Esophagus squamous epithelium (tissue), 5 donors: ENCODE measurements around the gene DNM1L. TPM values are rescaled to one million over a fixed set of nuclear protein-coding genes. Genes with fewer than 3 reads are reported as not detected.
A peak's percentile ranks its signal among the peaks of the same experiment; 100 is the strongest.

Source experiments
- DNase-seq: peaks from one replicate; lab custom pipeline; 2025; lab: John Stamatoyannopoulos, UW
- H3K27ac ChIP-seq, 4 donors: fragments of 200-600 bp; sonication (generic); one replicate each; pipeline ENCODE4 v1.5.1; 2016 to 2019; ENCODE audit warnings: mild to moderate bottlenecking in 1 of 4
- H3K27me3 ChIP-seq, 4 donors: fragments of 200-600 bp; sonication (generic); 1 replicate in 3 of 4; 2 replicates in 1 of 4; pipeline versions ENCODE4 v1.5.1 to v1.6.0; 2017 to 2021; ENCODE audit warnings: antibody characterized with exemption in 1 of 4
- H3K36me3 ChIP-seq, 3 donors: fragments of 200-600 bp; sonication (generic); one replicate each; pipeline ENCODE4 v1.5.1; 2016 to 2019
- H3K4me1 ChIP-seq, 3 donors: fragments of 200-600 bp; sonication (generic); one replicate each; pipeline ENCODE4 v1.5.1; 2017 to 2019
- H3K4me3 ChIP-seq, 4 donors: fragments of 200-600 bp; sonication (generic); 1 replicate in 3 of 4; 2 replicates in 1 of 4; pipeline ENCODE4 v1.5.1; 2016 to 2019; ENCODE audit warnings: mild to moderate bottlenecking in 2 of 4, moderate library complexity in 1 of 4
- H3K9me3 ChIP-seq, 3 donors: fragments of 200-600 bp; sonication (generic); one replicate each; pipeline ENCODE4 v1.5.1; 2016 to 2019
- CTCF ChIP-seq, 6 experiments: fragments of 450-650 bp in 4 of 6; fragments of 200-600 bp in 2 of 6; sonication (generic) in 2 of 6; IDR thresholded peaks; one replicate each; pipeline ENCODE4 v1.5.1; 2016 to 2019; ENCODE audit warnings: antibody characterized with exemption in 6 of 6, mild to moderate bottlenecking in 4 of 6, moderate library complexity in 4 of 6
- POLR2A ChIP-seq, 4 donors: fragments of 450-650 bp; IDR thresholded peaks; one replicate each; pipeline ENCODE4 v1.6.1; 2017; ENCODE audit warnings: antibody characterized with exemption in 4 of 4, mild to moderate bottlenecking in 4 of 4, moderate library complexity in 3 of 4
- WGBS, 2 donors: methylation state at CpG; one replicate each; pipeline ENCODE4 v1.1.5; 2018; 5-methylcytosine and 5-hydroxymethylcytosine counted together
- intact Hi-C: fragments of 100-400 bp; cut with DNase I; formaldehyde crosslinking; loops from one replicate; pipeline ENCODE4 v1.15.0; 2022
- total RNA-seq, 4 donors: library from RNA; depleted of rRNA; stranded (reverse); fragments of >200 nt; gene quantifications; one replicate each; pipeline ENCODE4 v1.1.0, GENCODE V29; 2016
- donor health status: DM: yes; HTN: yes; CAD: no.

Gene DNM1L
- total RNA-seq, 4 donors from 2014 or later = 28.2 to 66.2 (median 48.6) TPM

GRCh38 chr12:32680787-32681186 lies 1.7 kb downstream of the DNM1L start:
- H3K9me3 ChIP-seq = no peaks in the 10 kb centered on the region
- peaks cover 0 to 30% (median 8%) of the 10 kb centered on the region in 3 donors for H3K4me1 ChIP-seq
- peak overlapping the region; percentile 92 to 99 (median 96) for H3K27ac ChIP-seq
- H3K27me3 ChIP-seq = no peaks in the 10 kb centered on the region
- intact Hi-C loops = no loop called here
- DNase-seq = no peak
- peaks cover 0 to 5% (median 0%) of the 10 kb centered on the region in 3 donors for H3K36me3 ChIP-seq
- no peak for TF ChIP-seq CTCF (IDR thresholded peaks at IDR 0.05)
- TF ChIP-seq POLR2A (IDR thresholded peaks at IDR 0.05) = no peak
- H3K4me3 ChIP-seq = peak overlapping the region in 2 of 4 donors; percentile 81 to 100

- peaks cover 0 to 30% (median 8%) of the 10 kb centered on the region in 3 donors for H3K4me1 ChIP-seq
- peak overlapping the region in 2 of 4 donors; percentile 96 to 99 for H3K27ac ChIP-seq
- H3K27me3 ChIP-seq = no peaks in the 10 kb centered on the region
- peaks cover 0 to 5% (median 0%) of the 10 kb centered on the region in 3 donors for H3K36me3 ChIP-seq
- intact Hi-C loops = no loop called here
- H3K9me3 ChIP-seq = no peaks in the 10 kb centered on the region
- no peak for DNase-seq
- no peak overlapping the region for H3K4me3 ChIP-seq
- TF ChIP-seq CTCF (IDR thresholded peaks at IDR 0.05) (no peak), POLR2A (IDR thresholded peaks at IDR 0.05) (no peak)
- WGBS, 2 donors = 75 to 78% methylated on average over 5 to 6 of the region's 11 CpGs
Measured at GRCh38 chr12:32681272-32681671, 2.2 kb downstream of the DNM1L start.

- TF ChIP-seq CTCF (IDR thresholded peaks at IDR 0.05) = no peak
- no peak for TF ChIP-seq POLR2A (IDR thresholded peaks at IDR 0.05)
- no peak for DNase-seq
- intact Hi-C loops = no loop called here
- H3K4me3 ChIP-seq = no peak overlapping the region
- peaks cover 0 to 10% (median 0%) of the 10 kb centered on the region in 3 donors for H3K4me1 ChIP-seq
- no peak overlapping the region for H3K27ac ChIP-seq
- no peaks in the 10 kb centered on the region for H3K9me3 ChIP-seq
- peaks cover 0 to 5% (median 0%) of the 10 kb centered on the region in 3 donors for H3K36me3 ChIP-seq
- 37 to 92% methylated on average over 1 of the region's 1 CpG for WGBS, 2 donors
- H3K27me3 ChIP-seq = no peaks in the 10 kb centered on the region
Measured at GRCh38 chr12:32686340-32686739, 7.2 kb downstream of the DNM1L start.

GRCh38 chr12:32688786-32689185 lies 9.7 kb downstream of the DNM1L start:
- no peak for DNase-seq
- Histone ChIP-seq H3K4me3 (no peak overlapping the region), H3K36me3 (peaks cover 0 to 7% (median 0%) of the 10 kb centered on the region in 3 donors), H3K27me3 (no peaks in the 10 kb centered on the region), H3K4me1 (no peaks in the 10 kb centered on the region), H3K9me3 (no peaks in the 10 kb centered on the region), H3K27ac (no peak overlapping the region)
- no peak for TF ChIP-seq CTCF (IDR thresholded peaks at IDR 0.05)
- TF ChIP-seq POLR2A (IDR thresholded peaks at IDR 0.05) = no peak
- intact Hi-C loops = no loop called here

GRCh38 chr12:32690927-32691326 lies 11.8 kb downstream of the DNM1L start:
- H3K4me3 ChIP-seq = no peak overlapping the region
- TF ChIP-seq CTCF (IDR thresholded peaks at IDR 0.05) (no peak), POLR2A (IDR thresholded peaks at IDR 0.05) (no peak)
- peaks cover 0 to 11% (median 0%) of the 10 kb centered on the region in 3 donors for H3K36me3 ChIP-seq
- DNase-seq = no peak
- no peaks in the 10 kb centered on the region for H3K4me1 ChIP-seq
- no peaks in the 10 kb centered on the region for H3K9me3 ChIP-seq
- 85 to 96% methylated on average over 8 of the region's 8 CpGs for WGBS, 2 donors
- intact Hi-C loops = no loop called here
- no peaks in the 10 kb centered on the region for H3K27me3 ChIP-seq
- H3K27ac ChIP-seq = no peak overlapping the region
